ENCODE measurements around the gene CEACAM16.
"Not testable (repeated sequence)": the region's sequence is repeated elsewhere in the genome, so short reads cannot be mapped to it uniquely, and the experiment has no call there.

CEACAM16 gene

DNA sequence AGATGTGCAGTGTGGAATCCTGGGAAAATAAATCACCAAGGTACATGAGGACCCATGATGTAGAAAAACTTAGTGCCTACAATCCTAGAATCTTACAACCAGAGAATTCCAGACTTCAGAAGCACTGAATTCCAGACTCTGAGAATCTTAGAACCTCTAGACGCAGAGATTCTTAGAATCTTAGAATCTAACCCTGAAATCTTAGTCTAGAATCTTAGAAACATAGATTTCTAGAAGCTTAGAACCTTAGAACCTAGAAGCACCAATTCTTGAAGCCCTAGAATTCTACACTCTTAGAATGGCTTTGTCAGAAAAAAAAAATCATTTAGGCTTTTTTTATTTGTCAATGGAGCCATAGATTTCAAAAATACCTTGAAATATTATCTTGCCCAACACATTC is 6.0 kb downstream of the CEACAM16 start:
- DNase-seq = no peak

DNA sequence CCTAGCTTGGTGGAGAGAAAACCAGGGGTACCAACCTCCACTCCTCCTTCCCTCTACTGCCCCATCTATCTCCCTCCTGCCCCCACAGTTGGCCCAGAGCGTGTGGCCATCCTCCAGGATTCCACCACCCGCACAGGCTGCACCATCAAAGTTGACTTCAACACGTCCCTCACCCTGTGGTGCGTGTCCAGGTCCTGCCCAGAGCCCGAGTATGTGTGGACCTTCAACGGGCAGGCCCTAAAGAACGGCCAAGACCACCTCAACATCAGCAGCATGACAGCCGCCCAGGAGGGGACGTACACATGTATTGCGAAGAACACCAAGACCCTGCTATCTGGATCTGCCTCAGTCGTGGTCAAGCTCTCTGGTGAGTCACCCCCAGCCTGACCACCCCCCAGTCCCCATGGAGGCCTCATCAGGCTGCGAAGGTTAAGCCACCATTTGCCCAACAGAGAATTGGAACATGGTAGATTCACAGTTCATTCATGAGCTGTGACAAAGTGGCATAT is 6.6 kb downstream of the CEACAM16 start:
- DNase-seq = no peak

DNA sequence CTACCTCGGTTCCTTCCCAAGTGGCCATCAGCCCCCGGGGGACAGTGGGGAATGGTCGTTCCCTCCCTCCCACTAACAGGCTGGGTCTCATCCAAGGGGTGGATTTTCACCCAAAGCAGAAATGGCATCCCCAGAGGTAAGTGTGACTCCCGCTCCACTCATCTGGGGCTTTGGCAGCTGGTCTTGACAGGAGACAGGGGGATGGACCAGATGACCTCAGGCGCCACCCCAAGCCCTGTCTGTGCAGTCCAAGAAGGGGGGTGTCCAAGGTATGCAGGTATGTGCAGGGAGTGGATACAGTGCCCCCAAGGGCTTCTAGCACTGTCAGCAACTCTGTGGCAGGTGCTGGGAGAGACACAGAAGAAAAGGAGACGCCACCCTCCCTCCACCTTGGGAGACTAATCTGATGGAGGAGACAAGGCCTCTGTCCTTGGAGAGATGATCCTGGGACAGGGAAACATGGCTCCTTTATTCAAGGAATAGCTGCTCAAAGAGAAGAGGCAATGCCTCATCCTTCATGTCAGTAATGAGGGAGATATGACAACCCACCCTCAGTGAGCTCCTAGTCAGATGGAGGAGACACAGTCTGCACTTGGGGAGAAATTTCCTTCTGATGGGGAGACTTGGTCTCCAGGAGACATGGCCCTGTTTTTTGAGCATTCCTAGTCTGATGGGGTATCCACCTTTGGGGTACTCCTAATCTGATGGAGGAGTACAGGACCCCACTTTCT is 7.7 kb downstream of the CEACAM16 start:
- DNase-seq = no peak

DNA sequence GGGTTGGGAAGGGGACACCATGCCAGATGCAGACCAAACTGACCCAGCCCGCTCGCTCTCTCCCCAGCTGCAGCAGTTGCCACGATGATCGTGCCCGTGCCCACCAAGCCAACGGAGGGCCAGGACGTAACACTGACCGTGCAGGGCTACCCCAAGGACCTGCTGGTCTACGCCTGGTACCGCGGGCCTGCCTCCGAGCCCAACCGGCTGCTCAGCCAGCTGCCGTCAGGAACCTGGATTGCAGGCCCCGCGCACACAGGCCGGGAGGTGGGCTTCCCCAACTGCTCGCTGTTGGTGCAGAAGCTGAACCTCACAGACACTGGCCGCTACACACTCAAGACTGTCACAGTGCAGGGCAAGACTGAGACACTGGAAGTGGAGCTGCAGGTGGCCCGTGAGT is 8.8 kb downstream of the CEACAM16 start:
- DNase-seq = no peak

DNA sequence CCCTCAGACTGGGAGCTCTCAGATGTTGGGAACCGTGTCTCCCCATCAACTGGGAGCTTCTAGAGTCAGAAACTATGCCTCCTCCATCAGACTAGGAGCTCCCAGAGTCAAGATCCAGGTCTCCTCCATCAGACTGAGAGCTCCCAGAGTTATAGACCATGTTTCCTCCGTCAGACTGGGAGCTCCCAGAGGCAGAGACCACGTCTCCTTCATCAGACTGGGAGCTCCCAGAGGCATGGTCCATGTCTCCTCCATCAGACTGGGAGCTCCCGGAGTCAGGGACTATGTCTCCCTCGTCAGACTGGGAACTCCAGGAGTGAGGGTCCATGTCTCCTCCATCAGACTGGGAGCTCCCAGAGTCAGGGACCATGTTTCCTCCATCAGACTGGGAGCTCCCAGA is 10.0 kb downstream of the CEACAM16 start:
- DNase-seq = no peak

DNA sequence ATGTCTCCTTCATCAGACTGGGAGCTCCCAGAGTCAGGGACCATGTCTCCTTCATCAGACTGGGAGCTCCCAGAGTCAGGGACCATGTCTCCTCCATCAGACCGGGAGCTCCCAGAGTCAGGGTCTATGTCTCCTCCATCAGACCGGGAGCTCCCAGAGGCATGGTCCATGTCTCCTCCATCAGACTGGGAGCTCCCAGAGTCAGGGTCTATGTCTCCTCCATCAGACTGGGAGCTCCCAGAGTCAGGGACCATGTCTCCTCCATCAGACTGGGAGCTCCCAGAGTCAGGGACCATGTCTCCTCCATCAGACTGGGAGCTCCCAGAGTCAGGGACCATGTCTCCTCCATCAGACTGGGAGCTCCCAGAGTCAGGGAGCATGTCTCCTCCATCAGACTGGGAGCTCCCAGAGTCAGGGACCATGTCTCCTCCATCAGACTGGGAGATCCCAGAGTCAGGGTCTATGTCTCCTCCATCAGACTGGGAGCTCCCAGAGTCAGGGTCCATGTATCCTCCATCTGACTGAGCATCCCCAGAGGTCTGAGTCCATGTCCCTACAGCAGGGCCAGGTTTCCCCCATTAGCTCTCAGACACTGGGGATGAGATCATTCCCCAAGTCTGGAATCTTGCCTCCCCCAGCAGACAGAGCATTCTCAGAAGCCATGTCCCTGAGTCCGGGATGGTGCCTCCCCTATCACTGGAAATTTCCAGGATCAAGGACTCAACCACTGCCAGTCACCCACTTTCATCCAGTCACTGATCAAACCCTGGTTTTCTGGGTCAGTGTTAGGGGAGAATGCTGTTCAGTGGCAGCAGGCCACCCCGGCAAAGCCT is 10.7 kb downstream of the CEACAM16 start:
- not testable (repeated sequence) for DNase-seq

DNA sequence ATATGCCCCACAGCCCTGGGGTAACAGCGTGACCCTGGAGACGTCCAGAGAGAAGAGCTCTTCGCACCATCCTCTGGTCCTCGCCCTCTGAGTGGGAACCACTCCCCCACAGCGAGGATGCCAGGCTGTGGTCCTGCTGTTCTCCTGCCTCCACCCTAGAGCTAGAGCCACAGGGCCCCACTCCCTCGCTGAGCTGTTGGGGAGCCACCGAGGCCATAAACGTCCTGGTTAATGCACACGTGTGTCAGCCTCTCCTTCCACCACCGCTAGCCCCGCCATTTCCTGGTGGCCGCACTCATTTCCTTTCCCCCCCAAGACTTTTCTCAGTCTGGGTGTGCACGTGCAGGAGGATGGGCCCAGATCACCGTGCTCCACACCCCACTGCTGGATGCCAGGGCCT is 11.5 kb downstream of the CEACAM16 start:
- no peak for DNase-seq

DNA sequence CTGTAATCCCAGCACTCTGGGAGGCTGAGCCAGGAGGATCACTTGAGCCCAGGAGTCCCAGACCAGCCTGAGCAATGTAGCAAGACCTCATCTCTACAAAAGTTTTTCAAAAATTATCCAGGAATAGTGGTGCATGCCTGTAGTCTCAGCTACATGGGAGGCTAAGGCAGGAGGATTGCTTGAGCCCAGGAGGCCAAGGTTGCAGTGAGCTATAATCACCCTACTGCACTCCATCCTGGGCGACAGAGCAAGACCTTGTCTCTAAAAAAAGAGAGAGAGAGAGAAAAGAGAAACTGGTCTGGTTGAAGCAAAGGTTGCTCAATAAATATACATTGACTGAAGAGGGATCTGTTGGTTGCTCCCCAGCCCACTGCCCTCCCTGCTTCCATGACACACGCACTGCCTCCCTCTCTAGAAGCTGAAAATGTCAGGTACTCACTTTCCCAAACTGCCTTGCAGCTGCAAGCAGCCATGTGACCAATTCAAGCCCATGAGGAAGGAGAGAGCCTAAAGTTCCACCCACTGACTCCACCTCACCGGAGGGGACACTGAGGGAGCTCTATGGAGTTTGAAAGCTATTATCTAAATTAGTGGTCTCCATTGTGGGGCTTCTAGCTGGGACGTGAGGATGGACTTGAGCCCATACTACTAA is 14.0 kb downstream of the CEACAM16 start:
- no peak for DNase-seq

DNA sequence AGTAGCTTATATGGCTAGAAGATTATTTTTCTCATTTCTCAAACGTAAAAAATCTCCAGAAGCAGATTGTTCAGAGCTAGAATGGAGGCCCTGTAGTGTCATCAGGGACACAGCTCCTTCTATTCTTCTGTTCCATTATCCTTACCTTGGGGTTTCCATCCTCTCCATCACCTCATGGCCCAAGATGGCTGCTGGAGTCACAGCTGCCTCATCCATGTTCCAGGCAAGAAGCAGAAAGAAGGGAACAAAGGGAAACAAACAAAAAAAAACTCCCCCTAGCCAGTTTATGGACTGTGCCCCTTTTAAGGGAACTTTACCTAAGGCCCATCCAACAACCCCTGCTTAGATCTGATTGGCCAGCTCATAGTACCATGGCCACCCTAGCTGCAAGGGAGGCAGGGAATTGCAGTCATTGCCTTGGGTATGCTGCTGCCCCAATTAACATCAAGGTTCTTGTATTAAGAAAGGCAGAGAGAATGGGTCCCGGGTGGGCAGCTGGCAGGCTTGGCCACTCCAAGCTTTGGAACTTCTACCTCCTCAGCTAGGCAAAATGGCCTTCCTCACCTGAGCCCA is 15.7 kb downstream of the CEACAM16 start:
- DNase-seq = no peak

DNA sequence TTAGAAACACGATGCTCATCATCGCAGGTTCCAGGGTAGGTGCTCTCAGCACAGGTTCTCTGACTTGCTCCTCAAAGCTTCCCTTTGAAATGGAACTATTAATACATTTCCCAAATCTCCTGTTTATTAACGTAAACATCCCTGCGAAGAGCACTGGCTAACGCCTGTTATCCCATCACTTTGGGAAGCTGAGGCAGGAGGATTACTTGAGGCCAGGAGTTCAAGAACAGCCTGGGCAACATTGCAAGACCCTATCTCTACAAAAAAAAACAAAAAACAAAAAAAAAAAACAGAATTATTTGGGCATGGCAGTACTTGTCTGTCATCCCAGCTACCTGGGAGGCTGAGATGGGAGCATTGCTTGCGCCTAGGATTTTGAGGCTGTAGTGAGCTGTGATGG is 18.7 kb downstream of the CEACAM16 start:
- DNase-seq = no peak

DNA sequence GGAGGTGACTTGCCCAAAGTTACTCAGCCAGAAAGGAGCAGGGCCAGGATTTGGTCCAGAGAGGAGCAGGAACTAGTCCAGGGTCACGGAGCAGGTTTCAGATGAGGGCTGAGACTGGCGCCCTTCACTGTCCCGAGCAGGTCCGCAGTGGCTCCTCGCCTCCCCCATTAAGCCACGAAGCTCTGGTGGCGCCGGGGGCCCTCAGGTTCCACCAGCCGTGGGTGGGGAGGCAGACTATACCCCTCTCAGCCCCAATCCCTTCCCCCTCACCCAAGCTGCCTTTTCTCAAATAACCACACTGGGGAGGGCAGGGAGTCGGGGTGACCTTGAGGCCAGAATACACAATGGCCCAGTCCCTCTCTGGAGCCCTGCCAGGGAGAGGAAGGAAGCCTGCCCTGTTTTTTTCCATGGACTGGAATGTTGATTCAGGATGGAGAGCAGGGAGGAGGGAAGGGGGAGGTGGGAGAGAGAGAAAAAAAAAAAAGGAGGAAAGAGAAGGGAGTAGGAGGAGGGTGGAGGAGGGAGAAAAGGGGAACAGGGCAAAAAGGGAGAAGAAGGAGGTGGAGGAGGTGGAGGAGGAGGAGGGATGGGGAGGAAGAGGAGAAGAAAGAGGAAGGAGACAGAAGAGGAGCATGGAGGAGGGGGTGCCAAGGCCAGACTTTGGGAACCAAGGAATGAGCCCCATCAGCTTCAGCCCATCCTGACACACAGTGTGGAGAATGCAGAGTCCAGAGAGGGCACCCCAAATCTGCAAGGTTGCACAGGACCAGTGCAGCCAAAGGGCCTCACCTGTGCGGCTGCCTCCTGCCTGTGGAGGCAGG is 19.7 kb downstream of the CEACAM16 start:
- no peak for DNase-seq

DNA sequence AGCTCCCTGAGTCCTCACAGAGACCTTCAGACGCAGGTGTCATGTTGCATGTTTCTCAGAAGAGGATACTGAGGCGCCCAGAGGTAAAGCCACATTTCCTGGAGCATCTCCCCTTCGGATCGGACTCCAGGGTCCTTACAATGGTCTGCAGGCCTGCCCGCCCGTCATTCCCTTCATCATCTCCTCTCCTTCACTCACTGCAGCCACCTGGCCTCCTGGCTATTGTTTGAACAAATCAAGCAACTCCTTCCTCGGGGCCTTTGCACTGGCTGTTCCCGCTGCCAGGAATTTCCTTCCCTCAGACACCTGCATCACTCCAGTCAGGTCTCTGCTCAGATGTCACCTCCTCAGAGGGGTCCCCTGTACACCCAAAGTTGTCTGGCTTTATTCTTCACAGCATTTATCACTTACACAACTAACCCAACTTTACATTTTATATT is 20.3 kb downstream of the CEACAM16 start:
- DNase-seq = no peak

DNA sequence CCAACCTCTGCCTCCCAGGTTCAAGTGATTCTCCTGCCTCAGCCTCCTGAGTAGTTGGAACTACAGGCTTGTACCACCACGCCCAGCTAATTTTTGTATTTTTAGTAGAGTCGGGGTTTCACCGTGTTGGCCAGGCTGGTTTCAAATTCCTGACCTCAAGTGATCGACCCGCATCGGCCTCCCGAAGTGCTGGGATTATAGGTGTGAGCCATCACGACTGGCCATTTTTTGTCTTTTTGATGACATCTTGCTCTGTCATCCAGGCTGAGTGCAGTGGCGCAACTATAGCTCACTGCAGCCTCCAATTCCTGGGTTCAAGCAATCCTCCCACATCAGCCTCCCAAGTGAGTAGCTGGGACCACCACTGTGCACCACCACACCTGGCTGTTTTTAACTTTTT is 21.4 kb downstream of the CEACAM16 start:
- DNase-seq = not testable (repeated sequence)

DNA sequence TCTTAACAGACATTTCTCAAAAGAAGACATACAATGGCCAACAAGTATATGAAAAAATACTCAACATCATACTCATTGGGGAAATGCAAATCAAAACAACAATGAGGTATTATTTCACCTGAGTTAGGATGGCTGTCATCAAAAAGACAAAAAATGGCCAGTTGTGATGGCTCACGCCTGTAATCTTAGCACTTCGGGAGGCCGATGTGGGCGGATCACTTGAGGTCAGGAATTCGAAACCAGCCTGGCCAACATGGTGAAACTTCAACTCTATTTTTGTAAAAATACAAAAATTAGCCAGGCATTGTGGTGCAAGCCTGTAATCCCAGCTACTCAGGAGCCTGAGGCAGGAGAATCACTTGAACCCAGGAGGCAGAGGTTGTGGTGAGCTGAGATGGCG is 22.0 kb downstream of the CEACAM16 start:
- no peak for DNase-seq

DNA sequence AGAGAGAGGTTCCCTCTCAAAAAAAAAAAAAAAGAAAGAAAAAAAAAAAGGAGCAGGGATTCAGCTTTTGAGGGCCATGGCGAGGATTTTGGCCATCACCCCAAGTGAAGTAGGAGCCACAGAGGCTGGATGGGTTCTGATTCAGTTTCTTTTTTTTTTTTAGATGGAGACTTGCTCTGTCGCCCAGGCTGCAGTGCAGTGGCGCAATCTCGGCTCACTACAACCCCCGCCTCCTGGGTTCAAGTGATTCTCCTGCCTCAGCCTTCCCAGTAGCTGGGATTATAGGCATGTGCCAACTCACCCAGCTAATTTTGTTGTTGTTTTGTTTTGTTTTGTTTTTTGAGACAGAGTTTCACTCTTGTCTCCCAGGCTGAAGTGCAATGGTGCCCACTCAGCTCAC is 22.4 kb downstream of the CEACAM16 start:
- DNase-seq = not testable (repeated sequence)

DNA sequence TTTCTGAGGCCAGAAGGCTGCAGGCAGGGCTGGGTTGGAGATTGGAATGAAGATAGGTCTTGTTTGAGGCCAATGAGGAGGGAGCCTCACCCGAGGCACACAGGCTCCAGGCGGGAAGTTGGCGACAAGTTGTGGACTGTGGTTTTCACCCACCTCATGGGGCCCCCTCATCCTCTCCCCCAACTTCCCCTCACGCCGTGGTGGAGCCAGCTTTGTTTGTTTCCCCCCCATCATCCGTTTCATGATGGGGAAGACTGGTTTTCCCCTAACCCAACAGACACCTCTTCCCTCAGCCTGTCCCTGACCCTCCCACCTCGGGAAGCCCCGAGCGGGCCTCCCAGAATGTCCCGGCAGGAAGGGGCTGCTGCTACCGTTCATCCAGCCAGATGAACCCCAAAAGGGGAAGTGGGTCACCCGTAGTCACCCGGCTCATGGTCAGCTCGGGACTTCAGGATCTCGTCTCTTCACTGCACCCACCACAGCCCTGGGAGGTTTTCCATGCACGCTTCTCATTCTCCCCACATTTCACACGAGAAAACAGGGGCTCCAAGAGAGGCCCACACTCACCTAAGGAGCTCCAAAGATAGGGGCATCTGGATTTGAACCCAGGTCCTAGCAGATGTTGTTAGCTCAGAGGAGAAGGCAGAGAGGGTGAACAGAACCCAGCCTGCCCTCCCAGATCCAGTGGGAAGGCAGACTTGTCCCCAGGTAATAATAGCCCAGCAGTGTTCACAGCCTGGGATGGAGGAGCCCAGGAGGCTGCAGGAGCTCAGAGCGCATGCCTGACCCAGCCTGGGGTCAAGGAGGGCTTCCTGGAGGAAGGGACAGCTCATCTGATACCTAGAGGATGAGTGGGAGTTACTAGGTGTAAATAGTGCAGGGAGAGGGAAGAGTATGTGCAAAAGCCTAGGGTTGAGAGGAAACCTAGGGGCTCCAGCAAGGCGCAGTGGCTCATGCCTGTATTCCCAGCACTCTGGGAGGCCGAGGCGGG is 23.5 kb downstream of the CEACAM16 start:
- DNase-seq = no peak

DNA sequence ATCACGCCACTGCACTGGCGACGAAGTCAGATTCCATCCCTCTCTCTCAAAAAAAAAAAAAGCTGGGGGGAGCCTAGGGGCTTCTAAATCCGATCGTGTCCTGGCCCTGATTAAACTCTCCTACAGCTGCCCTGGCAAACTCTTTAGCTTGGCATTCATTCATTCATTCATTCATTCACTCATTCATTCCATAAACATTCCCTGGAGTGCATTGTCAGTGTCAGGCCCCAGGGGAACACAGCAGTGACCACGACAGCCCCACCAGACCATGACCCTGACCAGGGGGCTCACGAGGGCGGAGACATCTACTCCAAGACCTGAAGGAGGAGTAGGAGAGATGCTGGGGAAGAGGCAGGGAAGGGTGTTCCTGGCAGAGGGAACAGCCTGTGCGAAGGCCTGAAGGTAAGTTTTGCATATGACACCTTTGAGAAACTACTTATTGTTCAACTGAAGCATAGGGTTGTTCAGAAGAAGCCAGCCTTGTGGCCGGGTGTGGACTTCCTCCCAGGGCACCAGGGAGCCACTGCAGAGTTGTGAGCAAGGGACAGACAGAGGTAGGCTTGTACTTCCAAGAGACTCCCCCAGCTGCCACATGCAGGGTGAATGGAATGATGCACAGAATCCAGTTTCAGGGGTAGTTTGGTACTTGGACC is 24.5 kb downstream of the CEACAM16 start:
- no peak for DNase-seq

DNA sequence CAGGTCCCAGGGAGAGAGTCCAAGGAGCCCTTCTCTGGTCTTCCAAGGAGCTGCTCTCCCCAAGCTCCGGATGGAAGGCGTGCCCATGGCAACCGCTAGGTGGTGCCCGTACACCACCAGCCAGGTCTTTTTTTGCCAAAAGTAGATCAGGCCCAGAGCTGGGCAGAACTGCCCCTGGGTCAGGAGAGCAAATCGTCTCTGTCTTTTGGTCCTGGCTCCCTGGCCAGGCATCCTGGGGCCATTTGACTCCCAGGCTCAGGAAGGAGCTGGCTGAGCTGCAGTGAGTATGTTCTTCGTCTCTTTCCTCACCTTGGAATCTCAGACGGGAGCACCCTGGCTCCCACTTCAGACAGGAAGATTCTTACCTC is 25.0 kb downstream of the CEACAM16 start:
- peak; percentile 66 for DNase-seq

DNA sequence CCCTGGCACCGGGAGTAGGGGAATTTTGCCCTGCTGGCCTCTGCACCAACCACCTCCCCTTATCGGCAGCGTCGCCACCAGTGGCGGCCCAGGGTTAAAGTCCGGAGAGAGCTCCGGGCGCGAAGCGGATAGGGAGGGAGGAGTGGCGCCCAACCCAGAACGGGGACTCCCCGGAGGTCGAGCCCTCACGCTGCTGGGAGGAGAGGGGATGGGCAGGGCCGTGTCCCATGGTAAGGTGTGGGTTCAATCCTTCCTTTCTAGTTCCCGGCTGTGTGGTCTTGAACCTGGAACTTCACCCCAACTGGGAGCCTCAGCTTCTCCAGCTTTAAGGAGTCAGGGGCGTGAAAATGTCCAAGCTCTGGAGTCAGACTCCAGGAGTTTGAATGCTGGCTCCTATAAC is 26.3 kb downstream of the CEACAM16 start:
- DNase-seq = no peak

DNA sequence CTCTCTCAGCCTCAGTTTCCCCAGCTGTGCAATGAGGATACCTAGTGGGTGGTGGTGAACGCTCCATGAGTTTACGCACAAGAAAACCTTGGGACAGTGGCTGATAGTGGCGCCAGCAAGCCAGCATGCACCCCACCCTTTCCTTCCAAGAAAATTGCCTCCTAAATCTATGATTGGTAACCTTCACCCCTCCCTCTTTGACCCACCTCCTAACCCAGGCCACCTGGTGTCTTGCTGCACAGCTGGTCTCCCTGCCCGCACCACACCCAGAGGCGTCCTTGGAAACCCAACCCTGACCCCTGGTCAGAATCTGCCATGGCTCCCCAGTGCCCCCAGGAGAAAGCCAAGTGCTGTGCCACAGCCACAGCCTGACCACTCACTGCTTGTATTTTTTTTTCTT is 26.7 kb downstream of the CEACAM16 start:
- DNase-seq = no peak

DNA sequence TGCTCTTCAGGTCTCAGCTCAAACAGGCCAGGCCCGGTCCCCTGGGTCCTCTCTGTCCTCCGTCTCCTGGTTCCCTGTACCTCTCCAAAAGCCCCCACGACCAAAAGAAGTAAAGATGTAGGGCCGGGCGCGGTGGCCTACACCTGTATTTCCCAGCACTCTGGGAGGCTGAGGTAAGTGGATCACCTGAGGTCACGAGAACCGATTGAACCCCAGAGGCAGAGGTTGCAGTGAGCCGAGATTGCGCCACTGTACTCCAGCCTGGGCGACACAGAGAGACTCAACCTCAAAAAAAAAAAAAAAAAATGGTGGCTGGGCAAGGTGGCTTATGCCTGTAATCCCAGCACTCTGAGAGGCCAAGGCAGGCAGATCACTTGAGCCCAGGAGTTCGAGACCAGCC is 27.5 kb downstream of the CEACAM16 start:
- no peak for DNase-seq

All from activated effector memory CD4-positive, alpha-beta T cell treated with Interleukin-2 at 50 U/mL for 16 hours (primary cell).